MM.1S (cell line): Measurements from ENCODE around the gene SH3RF3.

Source experiments
- DNase-seq: peaks from one replicate; pipeline ENCODE4 v3.0.0-alpha.2; 2015
- H2AFZ ChIP-seq: fragments of 300-600 bp; sonication (generic); 2 replicates; pipeline ENCODE4 v1.6.0; 2016; ENCODE audit warnings: antibody characterized with exemption, low read length
- H3F3A ChIP-seq: fragments of 300-600 bp; sonication (generic); 2 replicates; pipeline ENCODE4 v1.6.1; 2016; ENCODE audit warnings: mild to moderate bottlenecking, antibody characterized with exemption, low read length, moderate library complexity, mixed read lengths; ENCODE audit not compliant: insufficient read depth
- H3K27ac ChIP-seq: fragments of 300-600 bp; sonication (generic); 2 replicates; pipeline ENCODE4 v1.5.1; 2016; ENCODE audit warnings: mild to moderate bottlenecking, low read length
- H3K27me3 ChIP-seq: fragments of 300-600 bp; sonication (generic); replicated peaks from 2 replicates; pipeline ENCODE4 v1.6.0; 2016; ENCODE audit warnings: low read length; ENCODE audit not compliant: insufficient read depth
- H3K36me3 ChIP-seq: fragments of 300-600 bp; sonication (generic); replicated peaks from 2 replicates; pipeline ENCODE4 v1.6.1; 2016; ENCODE audit warnings: mild to moderate bottlenecking, low read length, mixed read lengths; ENCODE audit not compliant: insufficient read depth
- H3K4me1 ChIP-seq: fragments of 300-600 bp; sonication (generic); 2 replicates; pipeline ENCODE4 v1.6.1; 2016; ENCODE audit warnings: low read length, mixed read lengths
- H3K4me2 ChIP-seq: fragments of 300-600 bp; sonication (generic); 2 replicates; pipeline ENCODE4 v1.6.0; 2016; ENCODE audit warnings: low read depth, low read length
- H3K4me3 ChIP-seq: fragments of 300-600 bp; sonication (generic); 2 replicates; pipeline ENCODE4 v1.5.1; 2016; ENCODE audit warnings: low read length, mixed read lengths
- H3K79me2 ChIP-seq: fragments of 300-600 bp; sonication (generic); 2 replicates; pipeline ENCODE4 v1.6.1; 2016; ENCODE audit warnings: mixed run types, low read length, mixed read lengths
- H3K9ac ChIP-seq: fragments of 300-600 bp; sonication (generic); 2 replicates; pipeline ENCODE4 v1.6.1; 2016; ENCODE audit warnings: low read length, mixed read lengths
- H3K9me2 ChIP-seq: fragments of 300-600 bp; sonication (generic); replicated peaks from 2 replicates; pipeline ENCODE4 v1.6.1; 2016; ENCODE audit warnings: mild to moderate bottlenecking, low read length, mixed read lengths; ENCODE audit not compliant: insufficient read depth
- H3K9me3 ChIP-seq: fragments of 300-600 bp; sonication (generic); replicated peaks from 2 replicates; pipeline ENCODE4 v1.6.1; 2016; ENCODE audit warnings: mild to moderate bottlenecking, low read length, mixed read lengths; ENCODE audit not compliant: insufficient read depth
- H4K20me1 ChIP-seq: fragments of 300-600 bp; sonication (generic); 2 replicates; pipeline ENCODE4 v1.6.1; 2016; ENCODE audit warnings: mild to moderate bottlenecking, low read length, moderate library complexity, mixed read lengths; ENCODE audit not compliant: insufficient read depth
- EZH2 ChIP-seq: fragments of 300-600 bp; sonication (generic); optimal IDR thresholded peaks from 2 replicates; pipeline ENCODE3; 2017; ENCODE audit warnings: low read depth, mild to moderate bottlenecking, antibody characterized with exemption, low read length, mixed read lengths
- EZH2phosphoT487 ChIP-seq: fragments of 300-600 bp; sonication (generic); IDR thresholded peaks from 2 replicates; pipeline ENCODE4 v1.6.1; 2018; ENCODE audit warnings: antibody characterized with exemption, low read length
- TF ChIP-seq, protein P1 (sequence below): fragments of 300-600 bp; sonication (generic); IDR thresholded peaks from 2 replicates; pipeline ENCODE4 v1.5.1; 2016; ENCODE audit warnings: antibody characterized with exemption, low read length, mixed read lengths

Gene SH3RF3

DNA sequence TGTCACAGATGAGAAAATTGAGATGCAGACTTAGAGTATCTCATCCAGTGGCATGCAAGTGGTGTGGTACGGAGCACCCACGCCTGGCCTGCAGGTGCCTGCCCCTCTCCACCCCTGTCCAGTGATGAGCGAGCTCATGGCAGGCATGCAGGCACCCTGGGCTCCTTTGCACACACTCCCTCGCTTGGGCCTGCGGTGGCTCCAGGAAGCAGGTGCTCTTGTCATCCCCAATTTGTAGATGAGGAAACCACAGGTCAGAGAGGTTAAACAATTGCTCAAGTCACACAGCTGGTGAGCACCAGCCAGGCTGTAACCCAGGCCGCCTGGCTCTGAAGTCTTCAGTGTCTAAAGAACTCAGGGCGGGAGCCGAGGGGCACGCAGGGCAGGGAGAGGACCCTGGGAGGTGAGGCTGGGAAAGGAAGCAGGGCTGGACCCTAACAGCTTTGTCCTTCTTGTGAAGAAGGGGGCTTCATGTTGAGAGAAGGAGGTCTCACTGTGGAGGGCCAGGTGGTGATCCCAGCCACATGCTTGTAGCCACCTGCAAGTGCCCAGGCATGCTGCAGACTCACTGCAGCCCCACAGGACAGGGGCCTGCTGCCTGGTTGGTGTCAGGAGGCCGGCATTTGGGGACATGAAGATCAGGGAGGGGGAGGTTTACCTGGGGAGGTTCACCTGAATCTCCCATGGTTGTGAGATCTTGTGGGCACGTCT lies 166.2 kb downstream of the SH3RF3 start:
- H3K9ac ChIP-seq, result peak overlapping the region; percentile 42
- H3K79me2 ChIP-seq, result peaks cover 65% of the 10 kb centered on the region
- H3K36me3 ChIP-seq, result no peaks in the 10 kb centered on the region
- no peaks in the 10 kb centered on the region for H3K9me2 ChIP-seq
- H2AFZ ChIP-seq, result peak overlapping the region; percentile 3; the same call in 1 of the 2 replicates
- H3K27me3 ChIP-seq, result no peaks in the 10 kb centered on the region
- no peaks in the 10 kb centered on the region for H4K20me1 ChIP-seq
- H3K4me3 ChIP-seq, result peak overlapping the region; percentile 21; the same call in 1 of the 2 replicates
- H3F3A ChIP-seq, result peaks cover 18% of the 10 kb centered on the region
- H3K9me3 ChIP-seq, result no peaks in the 10 kb centered on the region
- H3K27ac ChIP-seq, result peak overlapping the region; percentile 85
- H3K4me1 ChIP-seq, result peaks cover 26% of the 10 kb centered on the region
- TF ChIP-seq, protein P1, sequence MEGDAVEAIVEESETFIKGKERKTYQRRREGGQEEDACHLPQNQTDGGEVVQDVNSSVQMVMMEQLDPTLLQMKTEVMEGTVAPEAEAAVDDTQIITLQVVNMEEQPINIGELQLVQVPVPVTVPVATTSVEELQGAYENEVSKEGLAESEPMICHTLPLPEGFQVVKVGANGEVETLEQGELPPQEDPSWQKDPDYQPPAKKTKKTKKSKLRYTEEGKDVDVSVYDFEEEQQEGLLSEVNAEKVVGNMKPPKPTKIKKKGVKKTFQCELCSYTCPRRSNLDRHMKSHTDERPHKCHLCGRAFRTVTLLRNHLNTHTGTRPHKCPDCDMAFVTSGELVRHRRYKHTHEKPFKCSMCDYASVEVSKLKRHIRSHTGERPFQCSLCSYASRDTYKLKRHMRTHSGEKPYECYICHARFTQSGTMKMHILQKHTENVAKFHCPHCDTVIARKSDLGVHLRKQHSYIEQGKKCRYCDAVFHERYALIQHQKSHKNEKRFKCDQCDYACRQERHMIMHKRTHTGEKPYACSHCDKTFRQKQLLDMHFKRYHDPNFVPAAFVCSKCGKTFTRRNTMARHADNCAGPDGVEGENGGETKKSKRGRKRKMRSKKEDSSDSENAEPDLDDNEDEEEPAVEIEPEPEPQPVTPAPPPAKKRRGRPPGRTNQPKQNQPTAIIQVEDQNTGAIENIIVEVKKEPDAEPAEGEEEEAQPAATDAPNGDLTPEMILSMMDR, result no peak
- TF ChIP-seq EZH2phosphoT487 (no peak), EZH2 (no peak)
- peak overlapping the region; percentile 61 for H3K4me2 ChIP-seq
- peak; percentile 94 for DNase-seq

DNA sequence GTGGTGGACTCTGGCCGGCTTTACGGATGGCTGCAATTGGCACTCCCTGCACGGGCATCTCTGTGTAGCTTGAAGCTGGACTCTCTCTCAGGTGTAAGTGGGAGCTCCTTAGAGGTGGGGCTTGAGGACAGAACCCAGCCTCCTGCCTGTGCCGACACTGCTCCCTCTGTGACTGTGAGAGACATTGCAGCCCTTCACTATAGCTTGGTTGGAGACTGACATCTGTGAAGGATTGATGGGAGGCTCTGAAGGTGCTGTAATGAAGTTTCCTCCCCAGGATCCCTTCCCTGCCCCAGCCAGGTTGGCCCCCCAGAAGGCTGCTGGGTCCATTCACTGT lies 166.7 kb downstream of the SH3RF3 start:
- H4K20me1 ChIP-seq, result no peaks in the 10 kb centered on the region
- no peaks in the 10 kb centered on the region for H3K9me2 ChIP-seq
- H3K9me3 ChIP-seq, result no peaks in the 10 kb centered on the region
- peak overlapping the region; percentile 3; the same call in 1 of the 2 replicates for H2AFZ ChIP-seq
- peaks cover 62% of the 10 kb centered on the region for H3K79me2 ChIP-seq
- H3K4me3 ChIP-seq, result peak overlapping the region; percentile 21; the same call in 1 of the 2 replicates
- peaks cover 18% of the 10 kb centered on the region for H3F3A ChIP-seq
- peak overlapping the region; percentile 42 for H3K9ac ChIP-seq
- H3K27me3 ChIP-seq, result no peaks in the 10 kb centered on the region
- TF ChIP-seq EZH2 (no peak), EZH2phosphoT487 (no peak)
- TF ChIP-seq, protein P1, result peak; percentile 57
- H3K27ac ChIP-seq, result peak overlapping the region; percentile 85
- DNase-seq, result peak; percentile 81
- H3K36me3 ChIP-seq, result no peaks in the 10 kb centered on the region
- H3K4me2 ChIP-seq, result peak overlapping the region; percentile 61
- peaks cover 26% of the 10 kb centered on the region for H3K4me1 ChIP-seq

DNA sequence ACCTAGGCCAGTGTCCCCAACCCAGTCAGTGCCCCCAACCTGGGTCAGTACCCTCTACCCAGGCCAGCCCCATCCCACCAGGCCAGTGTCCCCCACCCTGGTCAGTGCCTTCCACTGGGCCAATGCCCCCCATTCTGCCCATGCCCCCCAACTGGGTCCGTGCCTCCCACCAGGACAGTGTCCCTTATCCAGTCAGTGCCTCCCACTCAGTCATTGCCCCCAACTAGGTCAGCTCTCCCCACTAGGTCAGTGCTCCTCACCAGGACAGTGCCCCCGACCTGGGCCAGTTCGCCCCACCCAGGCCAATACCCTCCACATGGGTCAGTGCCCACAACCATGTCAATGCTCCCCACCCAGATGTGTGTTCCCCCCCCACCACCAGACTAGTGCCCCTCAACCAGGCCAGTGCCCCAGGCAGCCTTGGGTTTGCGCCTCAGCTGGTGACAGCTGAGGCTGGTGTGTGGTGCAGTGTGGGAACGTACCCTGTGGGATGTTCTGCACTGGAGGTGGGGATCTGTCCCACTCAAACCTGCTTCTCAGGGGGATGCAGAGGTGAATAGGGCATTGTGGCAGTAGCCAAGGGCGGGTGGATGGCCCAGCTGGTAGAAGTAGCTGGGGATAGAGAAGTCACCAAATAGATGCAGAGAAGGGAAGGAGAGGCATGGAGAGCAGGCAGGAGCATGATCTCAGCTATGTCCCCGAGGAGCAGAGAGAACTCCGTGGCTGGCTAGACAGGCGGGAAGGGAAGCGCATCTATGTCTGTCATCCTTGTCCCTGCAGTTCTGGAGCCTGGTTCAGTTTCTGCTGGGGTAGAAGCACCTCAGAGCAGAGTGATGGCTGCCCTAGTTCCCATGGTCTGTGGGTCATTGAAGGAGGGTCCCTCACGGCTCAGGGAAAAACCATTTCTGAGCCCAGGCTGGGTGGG lies 168.8 kb downstream of the SH3RF3 start:
- H3K4me1 ChIP-seq, result peaks cover 26% of the 10 kb centered on the region
- H3K36me3 ChIP-seq, result no peaks in the 10 kb centered on the region
- no peak overlapping the region for H3K4me2 ChIP-seq

More for the DNA sequence above, 168.8 kb downstream of the SH3RF3 start:
- Histone ChIP-seq H4K20me1 (no peaks in the 10 kb centered on the region), H3K9me2 (no peaks in the 10 kb centered on the region), H3K4me3 (no peak overlapping the region), H3K27ac (no peak overlapping the region), H3K9ac (no peak overlapping the region), H3F3A (peaks cover 18% of the 10 kb centered on the region), H3K79me2 (peaks cover 69% of the 10 kb centered on the region), H3K9me3 (no peaks in the 10 kb centered on the region), H2AFZ (no peak overlapping the region), H3K27me3 (no peaks in the 10 kb centered on the region)
- TF ChIP-seq EZH2phosphoT487, result no peak
- TF ChIP-seq, protein P1, result no peak
- TF ChIP-seq EZH2, result no peak
- DNase-seq, result no peak
